PC-3 (cell line): Measurements from ENCODE around the gene PPP2R1B. TPM values are rescaled to one million over a fixed set of nuclear protein-coding genes. Genes with fewer than 3 reads are reported as not detected.

ENCODE experiments used
- ATAC-seq: fragments of 200-7000 bp; cut with Tn5 transposase; 2 replicates; pipeline ENCODE4 v1.9.1; 2020; ENCODE audit warnings: mild to moderate bottlenecking, moderate library complexity
- BruUV-seq: library from RNA; stranded (reverse); fragments of 400-500 nt; replicated peaks from 2 replicates; lab custom pipeline; 2021; lab: Mats Ljungman, UMichigan
- CTCF ChIA-PET: fragments of 300-600 bp; sonication (Branson Sonifier 250); formaldehyde crosslinking; loops from one replicate; lab custom pipeline; 2022; ENCODE audit warnings: antibody characterized with exemption; lab: Charles Lee
- POLR2A ChIA-PET: fragments of 300-600 bp; sonication (Branson Sonifier 250); formaldehyde crosslinking; loops from one replicate; lab custom pipeline; 2022; ENCODE audit warnings: antibody characterized with exemption; ENCODE audit not compliant: unreplicated experiment; lab: Charles Lee
- DNase-seq: peaks from one replicate; pipeline ENCODE4 v3.0.0-alpha.2; 2015
- H2AFZ ChIP-seq: fragments of 300-600 bp; sonication (generic); 2 replicates; pipeline ENCODE4 v1.6.0; 2016; ENCODE audit warnings: antibody characterized with exemption, low read length
- H3F3A ChIP-seq: fragments of 300-600 bp; sonication (generic); one replicate; pipeline ENCODE4 v1.6.0; 2017; ENCODE audit warnings: antibody characterized with exemption, low read length, control low read depth, mild to moderate bottlenecking; ENCODE audit not compliant: unreplicated experiment
- H3K27ac ChIP-seq: fragments of 300-600 bp; sonication (generic); 2 replicates; pipeline ENCODE4 v1.5.1; 2016; ENCODE audit warnings: mild to moderate bottlenecking, low read length
- H3K27me3 ChIP-seq: fragments of 300-600 bp; sonication (generic); 2 replicates; pipeline ENCODE4 v1.6.1; 2016; ENCODE audit warnings: low read length, mixed read lengths
- H3K36me3 ChIP-seq: fragments of 300-600 bp; sonication (generic); 2 replicates; pipeline ENCODE4 v1.6.1; 2016; ENCODE audit warnings: low read depth, mixed run types, low read length, mixed read lengths
- H3K4me1 ChIP-seq: fragments of 300-600 bp; sonication (generic); 2 replicates; pipeline ENCODE4 v1.5.1; 2016; ENCODE audit warnings: low read length; ENCODE audit not compliant: insufficient read depth
- H3K4me2 ChIP-seq: fragments of 300-600 bp; sonication (generic); 2 replicates; pipeline ENCODE4 v1.6.0; 2016; ENCODE audit warnings: low read length
- H3K4me3 ChIP-seq: fragments of 300-600 bp; sonication (generic); 2 replicates; pipeline ENCODE4 v1.5.1; 2016; ENCODE audit warnings: mild to moderate bottlenecking, low read length, mixed read lengths
- H3K79me2 ChIP-seq: fragments of 300-600 bp; sonication (generic); 2 replicates; pipeline ENCODE4 v1.6.1; 2017; ENCODE audit warnings: low read length, mixed read lengths
- H3K9ac ChIP-seq: fragments of 300-600 bp; sonication (generic); 2 replicates; pipeline ENCODE4 v1.6.0; 2016; ENCODE audit warnings: mild to moderate bottlenecking, low read length
- H3K9me2 ChIP-seq: fragments of 300-600 bp; sonication (generic); replicated peaks from 2 replicates; pipeline ENCODE4 v1.6.1; 2016; ENCODE audit warnings: mixed run types, low read length, mixed read lengths
- H3K9me3 ChIP-seq: fragments of 300-600 bp; sonication (generic); 2 replicates; pipeline ENCODE4 v1.6.1; 2016; ENCODE audit warnings: low read length, mixed read lengths
- H4K20me1 ChIP-seq: fragments of 300-600 bp; sonication (generic); 2 replicates; pipeline ENCODE4 v1.6.1; 2016; ENCODE audit warnings: low read length, mixed read lengths
- CTCF ChIP-seq: fragments of 300-600 bp; sonication (generic); conservative IDR thresholded peaks from 2 replicates; pipeline ENCODE4 v1.5.1; 2017; ENCODE audit warnings: antibody characterized with exemption, low read depth, mild to moderate bottlenecking, low read length
- EZH2 ChIP-seq: fragments of 300-600 bp; sonication (generic); IDR thresholded peaks from one replicate; pipeline ENCODE4 v1.6.1; 2017; ENCODE audit warnings: antibody characterized with exemption, mild to moderate bottlenecking, low read length; ENCODE audit not compliant: unreplicated experiment
- EZH2phosphoT487 ChIP-seq: fragments of 300-600 bp; sonication (generic); IDR thresholded peaks from 2 replicates; pipeline ENCODE4 v1.6.1; 2018; ENCODE audit warnings: mild to moderate bottlenecking, antibody characterized with exemption, low read length, borderline replicate concordance
- intact Hi-C: fragments of 100-400 bp; cut with micrococcal nuclease; formaldehyde crosslinking; loops from 2 replicates; pipeline ENCODE4 v1.9.0; 2023
- total RNA-seq: library from RNA; depleted of rRNA; stranded (reverse); fragments of >200 nt; gene quantifications from 2 replicates; pipeline ENCODE4 v1.2.3, GENCODE V29; 2014

Gene PPP2R1B
- total RNA-seq, 1 experiment from 2014 or later = 41.5 TPM

GRCh38 chr11:111814557-111815320 is 48.5 kb upstream of the PPP2R1B start:
- no peaks in the 10 kb centered on the region for H3K9me2 ChIP-seq
- DNase-seq = no peak
- TF ChIP-seq EZH2 (no peak), CTCF (no peak)
- ChIA-PET CTCF (no interaction called here), POLR2A (no interaction called here)
- H3K79me2 ChIP-seq = no peaks in the 10 kb centered on the region
- no peaks in the 10 kb centered on the region for H3K4me1 ChIP-seq
- ATAC-seq = no peak
- H3K27ac ChIP-seq = no peak overlapping the region
- H4K20me1 ChIP-seq = no peaks in the 10 kb centered on the region
- BruUV-seq = no TSS peak
- no peak overlapping the region for H2AFZ ChIP-seq
- H3K9me3 ChIP-seq = no peaks in the 10 kb centered on the region
- no peak overlapping the region for H3K9ac ChIP-seq
- intact Hi-C loops = no loop called here
- no peaks in the 10 kb centered on the region for H3F3A ChIP-seq
- H3K27me3 ChIP-seq = no peaks in the 10 kb centered on the region
- H3K4me2 ChIP-seq = no peak overlapping the region
- H3K4me3 ChIP-seq = no peak overlapping the region
- H3K36me3 ChIP-seq = no peaks in the 10 kb centered on the region

DNA sequence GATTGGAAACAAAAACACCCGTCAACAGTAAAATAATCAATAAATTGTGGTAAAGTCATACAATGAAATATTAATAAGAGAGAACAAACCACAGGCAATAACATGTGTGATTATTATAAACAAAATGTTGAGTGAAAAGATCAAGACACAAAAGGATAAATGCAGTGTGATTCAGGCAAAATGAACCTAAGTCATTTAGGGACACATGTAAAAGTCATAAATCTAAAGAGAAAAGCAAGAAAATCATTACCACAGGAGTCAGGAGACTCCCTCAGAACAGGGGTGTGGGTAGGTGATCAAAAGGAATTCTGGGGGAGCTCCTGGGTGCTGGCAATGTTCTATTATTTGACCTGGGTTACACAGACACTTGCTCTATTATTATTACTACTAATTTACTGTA is 47.9 kb upstream of the PPP2R1B start:
- no peak overlapping the region for H3K9ac ChIP-seq
- no peaks in the 10 kb centered on the region for H3K27me3 ChIP-seq
- no peaks in the 10 kb centered on the region for H3K4me1 ChIP-seq
- no peaks in the 10 kb centered on the region for H3K36me3 ChIP-seq
- H3K4me2 ChIP-seq = no peak overlapping the region
- no peak for TF ChIP-seq CTCF
- TF ChIP-seq EZH2 = no peak
- no peak for TF ChIP-seq EZH2phosphoT487
- H3K9me2 ChIP-seq = no peaks in the 10 kb centered on the region
- POLR2A ChIA-PET = no interaction called here
- CTCF ChIA-PET = no interaction called here
- BruUV-seq = no TSS peak
- no peak for ATAC-seq
- no peak overlapping the region for H3K4me3 ChIP-seq
- H3K9me3 ChIP-seq = no peaks in the 10 kb centered on the region
- H3K79me2 ChIP-seq = no peaks in the 10 kb centered on the region
- no peak overlapping the region for H3K27ac ChIP-seq
- H4K20me1 ChIP-seq = no peaks in the 10 kb centered on the region
- intact Hi-C loops = no loop called here
- H3F3A ChIP-seq = no peaks in the 10 kb centered on the region
- H2AFZ ChIP-seq = no peak overlapping the region
- DNase-seq = no peak

DNA sequence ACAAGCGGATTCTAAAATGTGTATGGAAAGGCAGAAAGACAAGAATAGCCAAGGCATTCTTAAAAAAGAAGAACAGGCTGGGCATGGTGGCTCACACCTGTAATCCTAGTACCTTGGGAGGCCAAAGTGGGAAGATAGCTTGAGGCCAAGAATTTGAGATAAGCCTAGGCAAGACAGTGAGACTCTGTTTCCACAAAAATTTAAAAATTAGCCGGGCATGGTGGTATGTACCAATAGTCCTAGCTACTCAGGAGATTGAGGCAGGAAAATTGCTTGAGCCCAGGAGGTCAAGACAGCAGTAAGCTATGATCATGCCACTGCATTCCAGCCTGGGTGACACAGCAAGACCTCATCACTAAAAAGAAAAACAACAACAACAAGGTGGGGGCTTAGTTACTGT is 46.0 kb upstream of the PPP2R1B start:
- Histone ChIP-seq H3K36me3 (peaks cover 3% of the 10 kb centered on the region; the same call in 1 of the 2 replicates), H3K4me3 (no peak overlapping the region), H2AFZ (no peak overlapping the region), H3K79me2 (no peaks in the 10 kb centered on the region), H3K27ac (no peak overlapping the region), H3K4me2 (no peak overlapping the region), H3K9me2 (no peaks in the 10 kb centered on the region), H4K20me1 (no peaks in the 10 kb centered on the region), H3K9ac (no peak overlapping the region), H3K9me3 (no peaks in the 10 kb centered on the region), H3F3A (no peaks in the 10 kb centered on the region), H3K27me3 (no peaks in the 10 kb centered on the region), H3K4me1 (no peaks in the 10 kb centered on the region)
- no peak for ATAC-seq
- ChIA-PET POLR2A (no interaction called here), CTCF (no interaction called here)
- intact Hi-C loops = no loop called here
- TF ChIP-seq EZH2phosphoT487 = no peak
- TF ChIP-seq EZH2 = no peak
- TF ChIP-seq CTCF = no peak
- no TSS peak for BruUV-seq
- DNase-seq = no peak
